Fibroblast of skin of left quadriceps (primary cell): ENCODE measurements around the gene TSHZ1.
A peak's percentile ranks its signal among the peaks of the same experiment; 100 is the strongest.

Experiments used
- DNase-seq, 2 experiments: peaks; one replicate each; pipeline ENCODE4 v3.0.0-alpha.2; 2013; ENCODE audit warnings: low read depth in 2 of 2

Gene TSHZ1

DNA sequence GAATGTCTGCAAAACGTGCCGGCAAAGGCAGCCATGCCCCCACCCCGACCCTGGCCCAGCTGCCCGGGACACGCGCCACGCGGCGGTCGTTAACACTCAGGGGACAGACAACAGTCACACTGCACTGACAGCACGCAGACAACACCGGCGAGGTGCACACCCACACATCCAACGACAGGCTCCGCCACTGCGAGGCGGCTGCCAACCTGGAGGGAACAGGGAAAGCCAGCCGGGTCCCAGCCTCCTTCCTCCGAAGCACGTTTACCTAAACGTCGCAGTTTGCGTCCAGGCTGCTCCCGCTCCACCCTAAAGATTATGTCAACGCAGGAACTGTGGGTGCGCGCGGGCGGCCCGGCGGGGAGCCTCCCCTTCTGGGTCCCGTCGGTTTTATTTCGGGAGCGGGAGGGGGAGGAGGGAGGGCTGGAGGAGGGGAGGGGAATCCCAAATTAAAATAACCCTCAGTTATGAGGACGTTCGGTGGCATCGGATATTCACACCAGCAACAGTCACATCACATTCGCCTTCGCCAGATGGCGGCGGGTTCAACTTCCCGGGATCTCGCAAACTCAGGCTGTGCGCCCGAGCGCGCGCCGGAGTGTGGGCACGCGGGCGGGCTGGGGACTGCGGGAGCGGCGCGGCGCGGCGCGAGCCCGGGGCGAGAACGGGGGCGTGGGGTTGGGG lies 2.3 kb upstream of the TSHZ1 start:
- DNase-seq = no peak

DNA sequence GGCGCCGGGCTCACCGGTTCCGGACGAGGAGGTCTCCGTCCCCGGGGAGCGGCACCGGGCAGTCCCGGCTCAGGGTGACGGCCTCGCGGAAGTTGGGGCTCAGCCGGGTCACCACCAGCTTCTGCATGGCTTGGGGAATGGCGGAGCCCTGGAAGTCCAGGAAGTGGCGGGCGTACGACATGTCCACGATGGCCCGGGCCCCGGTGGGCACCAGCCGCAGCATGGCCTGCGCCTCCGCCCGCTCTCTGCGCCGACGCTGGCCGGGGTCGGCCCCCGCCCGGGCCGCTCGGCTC lies 1.8 kb upstream of the TSHZ1 start:
- no peak for DNase-seq

- peak in 1 of 2 experiments; percentile 56 for DNase-seq
These were observed 1.3 kb upstream of the TSHZ1 start, which contains the start of gene PTGR3 for GRCh38 chr18:75209129-75209950. Gene PTGR3, minus strand, starts transcription at chr18:75209139. Its CDS starts 81 bp downstream, at chr18:75209058.

- no peak for DNase-seq
These were observed 692 bp upstream of the TSHZ1 start for GRCh38 chr18:75209951-75210258.

- DNase-seq = no peak
These were observed 515 bp downstream of the TSHZ1 start for GRCh38 chr18:75211002-75211621.

DNA sequence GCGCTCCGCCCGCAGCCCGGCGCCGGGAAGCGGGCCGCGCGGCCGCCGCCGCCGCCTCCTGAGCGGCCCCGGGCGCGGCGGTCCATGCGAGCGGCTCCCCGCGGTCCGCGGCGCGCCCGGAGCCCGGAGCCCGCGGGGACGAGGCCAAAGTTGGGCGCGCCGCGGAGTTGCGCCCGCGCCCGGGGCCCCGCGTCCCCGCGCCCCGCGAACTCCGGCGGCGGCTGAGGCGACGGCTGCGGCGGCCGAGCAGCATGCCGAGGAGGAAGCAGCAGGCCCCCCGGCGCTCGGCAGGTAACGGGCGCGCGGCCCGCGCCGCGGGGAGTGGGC lies 992 bp downstream of the TSHZ1 start:
- no peak for DNase-seq

DNA sequence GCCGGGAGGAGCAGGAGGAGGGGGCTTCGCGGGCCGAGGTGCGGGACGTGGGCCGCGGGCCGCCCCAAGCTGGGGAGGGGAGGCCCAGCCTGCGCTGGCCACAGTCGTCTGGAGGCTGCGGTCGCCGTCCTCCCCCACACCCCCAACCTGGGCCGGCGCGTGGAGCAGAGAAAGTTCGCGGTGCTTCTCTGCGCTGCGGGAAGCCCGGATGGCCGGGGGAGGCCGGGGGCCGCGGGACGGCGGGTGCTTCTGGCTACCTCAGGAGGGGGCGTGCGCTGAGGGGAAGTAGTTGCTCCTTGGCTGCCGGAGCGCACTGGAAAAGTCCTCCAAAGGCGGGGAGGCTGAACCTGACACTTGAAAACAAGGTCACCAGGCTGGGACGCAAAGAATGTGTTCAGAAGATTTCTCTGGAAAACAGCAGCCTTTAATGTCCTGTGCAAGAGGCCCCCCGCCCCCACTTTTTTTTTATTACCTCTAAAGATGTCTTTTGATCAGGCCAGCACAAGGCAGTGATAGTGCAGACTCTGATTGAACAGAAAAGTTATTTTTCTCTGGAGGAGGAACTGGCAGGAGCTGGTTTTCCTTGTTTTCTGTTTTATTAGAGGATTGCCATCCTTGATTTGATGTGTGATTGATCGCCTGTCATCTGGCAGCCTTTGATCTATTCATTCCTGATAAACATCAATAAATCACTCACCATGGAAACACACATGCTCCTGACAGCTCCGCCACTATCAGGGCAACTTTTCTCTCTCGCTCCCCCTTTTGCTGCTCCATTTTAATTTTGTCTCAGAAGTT lies 1.6 kb downstream of the TSHZ1 start:
- no peak for DNase-seq

- DNase-seq = no peak
These were observed 2.1 kb downstream of the TSHZ1 start for GRCh38 chr18:75212751-75213090.

DNA sequence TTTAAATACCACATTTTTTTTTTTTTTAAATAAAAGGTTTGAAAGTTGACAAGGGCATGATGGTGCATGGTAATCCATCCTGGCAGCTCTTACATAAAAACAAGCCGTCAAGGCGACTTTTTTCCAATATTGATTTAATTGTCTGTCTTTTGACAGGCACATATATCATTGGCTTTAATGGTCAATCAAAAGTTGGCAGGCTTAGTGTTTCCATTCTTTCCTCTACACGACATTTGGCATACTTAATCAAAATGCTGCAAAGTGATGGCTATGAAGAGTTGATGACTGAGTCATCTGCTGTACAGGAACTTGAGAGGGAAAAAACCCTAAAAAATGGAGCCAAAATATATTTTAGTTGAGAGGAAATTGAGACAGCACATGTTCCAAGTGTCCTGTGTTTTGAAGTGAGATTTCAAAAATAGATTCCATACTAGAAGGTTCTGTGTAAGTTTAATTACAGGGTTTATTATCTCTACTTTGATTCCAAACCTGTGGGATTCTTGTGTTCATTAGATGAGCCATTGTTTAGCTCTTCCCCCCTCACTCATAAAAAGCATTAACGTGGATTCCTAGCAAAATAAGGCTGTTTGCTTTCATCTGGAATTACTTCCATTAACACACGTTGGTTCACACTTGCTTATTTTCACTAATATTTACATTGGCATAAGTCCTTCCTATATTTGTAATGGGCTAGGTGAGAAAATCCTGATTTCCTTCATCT lies 3.2 kb downstream of the TSHZ1 start:
- DNase-seq = peak in 1 of 2 experiments; percentile 39

DNA sequence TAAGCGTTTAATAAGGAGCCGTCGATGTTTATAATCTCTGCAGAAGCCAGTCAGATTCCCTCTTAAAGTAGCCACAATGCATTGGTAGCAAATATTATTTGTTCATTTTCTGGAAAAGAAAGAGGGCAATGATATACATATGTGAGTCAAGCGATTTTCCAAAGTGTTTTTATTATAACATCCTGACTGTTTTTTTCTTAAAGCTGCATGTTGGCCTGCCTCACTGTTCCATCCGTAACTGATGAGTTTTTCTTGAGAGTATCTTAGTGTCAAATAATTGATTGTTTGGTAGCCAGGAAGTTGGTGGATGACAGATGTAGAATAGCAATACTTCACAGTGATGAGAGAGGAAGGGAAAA lies 3.7 kb downstream of the TSHZ1 start:
- DNase-seq = no peak

GRCh38 chr18:75214766-75215510 lies 4.3 kb downstream of the TSHZ1 start:
- no peak for DNase-seq

- DNase-seq = no peak
These were observed 5.1 kb downstream of the TSHZ1 start for GRCh38 chr18:75215663-75216062.

DNA sequence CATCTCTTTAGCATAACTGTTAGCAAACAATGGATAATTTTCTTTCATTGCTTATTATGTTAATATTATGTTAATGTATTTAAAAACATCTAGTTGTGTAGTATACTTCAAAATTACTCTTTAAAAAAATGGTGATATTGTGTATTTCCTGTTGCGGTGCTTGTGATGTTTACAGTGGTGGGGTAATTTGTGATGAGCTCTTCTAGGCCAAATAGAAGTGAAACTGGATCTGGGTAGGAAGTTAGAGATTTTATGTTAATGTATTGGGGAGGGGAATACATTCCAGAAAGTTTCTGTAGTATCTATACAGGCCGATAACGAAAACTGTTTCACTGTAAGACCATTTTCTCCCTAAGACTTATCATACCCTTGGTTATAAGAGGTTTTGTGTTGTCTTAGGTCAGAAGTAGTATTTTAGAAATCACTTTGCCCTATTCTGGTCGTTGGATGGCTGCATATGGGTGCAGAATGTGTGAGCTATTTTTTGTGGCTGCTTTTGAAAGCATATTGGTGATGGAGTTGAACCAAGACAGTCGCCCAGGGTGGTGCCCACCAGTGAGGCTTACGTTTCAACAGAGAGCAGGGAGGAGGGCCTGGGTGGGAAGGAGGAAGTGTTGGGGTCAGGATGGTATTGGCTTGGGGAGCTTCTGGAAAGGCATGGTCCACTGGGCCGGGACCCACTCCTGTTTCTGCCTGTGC lies 5.8 kb downstream of the TSHZ1 start:
- no peak for DNase-seq

GRCh38 chr18:75216911-75217689 lies 6.5 kb downstream of the TSHZ1 start:
- no peak for DNase-seq

DNA sequence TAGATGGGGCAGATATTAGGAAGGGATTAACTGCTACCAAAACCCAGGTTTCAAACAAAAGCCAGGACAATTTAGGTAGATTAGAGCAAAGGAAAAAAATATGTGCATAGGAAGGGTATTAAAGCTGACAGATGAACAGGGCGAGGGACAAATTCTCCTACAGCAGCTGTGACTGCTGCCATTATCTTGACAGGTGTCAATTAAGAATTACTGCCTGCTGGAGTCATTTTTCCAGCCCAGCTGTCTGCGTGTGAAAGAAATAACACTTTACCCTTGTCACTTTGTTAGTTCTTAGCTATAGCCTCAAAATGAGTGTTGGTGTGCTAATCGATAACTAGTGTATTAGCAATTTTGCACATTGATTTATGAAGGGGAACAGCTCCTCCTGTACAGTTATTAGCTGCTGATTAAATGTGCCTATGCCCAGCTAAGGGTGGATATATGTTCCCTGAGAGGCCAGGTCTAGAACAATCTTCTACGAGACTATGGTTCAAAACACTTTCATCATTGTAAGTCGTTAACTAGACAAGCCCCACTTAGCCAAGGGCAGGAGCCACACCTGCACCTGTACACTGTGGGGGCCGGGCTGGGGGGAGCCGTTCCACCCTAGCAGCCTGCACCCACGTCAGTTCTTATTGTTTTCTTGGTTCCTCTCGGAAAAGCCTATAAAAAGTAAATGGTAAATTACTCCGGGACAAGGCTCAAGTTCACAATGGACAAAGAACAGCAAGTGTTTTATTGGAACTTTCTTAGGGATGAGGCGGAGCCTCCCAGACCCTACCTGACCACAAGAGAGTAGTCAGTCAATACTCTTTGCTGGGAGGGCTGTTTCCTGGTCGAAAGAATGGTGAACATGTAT lies 7.7 kb downstream of the TSHZ1 start:
- no peak for DNase-seq

DNA sequence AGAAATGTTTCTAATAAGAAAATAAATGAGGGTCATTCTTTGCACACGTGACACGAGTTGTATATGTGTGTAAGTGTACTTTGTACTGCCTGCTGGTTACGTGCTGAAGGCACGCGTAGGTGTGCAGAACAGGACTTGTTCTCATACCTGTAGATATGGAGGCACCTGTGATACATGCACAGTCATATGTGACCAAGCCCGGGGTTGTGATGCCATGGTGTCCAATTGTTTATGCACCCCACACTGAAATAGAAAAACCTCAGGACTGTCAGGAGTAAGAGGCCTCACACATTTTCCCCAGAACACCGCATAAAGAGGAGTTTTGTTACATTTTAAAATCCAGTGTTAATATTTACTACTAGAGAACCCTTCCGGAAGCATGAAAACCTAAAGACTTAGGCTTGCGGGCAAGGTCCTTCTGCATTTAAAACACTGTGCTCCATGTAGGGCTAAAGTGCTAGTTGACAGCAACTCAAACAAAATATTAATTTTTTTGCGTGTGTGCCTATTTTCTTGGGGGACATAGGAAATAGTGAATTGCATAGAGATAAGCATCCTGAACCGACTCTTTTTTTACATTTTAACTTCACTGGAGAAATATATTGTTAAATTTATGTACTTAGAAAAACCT lies 9.3 kb downstream of the TSHZ1 start:
- no peak for DNase-seq

DNA sequence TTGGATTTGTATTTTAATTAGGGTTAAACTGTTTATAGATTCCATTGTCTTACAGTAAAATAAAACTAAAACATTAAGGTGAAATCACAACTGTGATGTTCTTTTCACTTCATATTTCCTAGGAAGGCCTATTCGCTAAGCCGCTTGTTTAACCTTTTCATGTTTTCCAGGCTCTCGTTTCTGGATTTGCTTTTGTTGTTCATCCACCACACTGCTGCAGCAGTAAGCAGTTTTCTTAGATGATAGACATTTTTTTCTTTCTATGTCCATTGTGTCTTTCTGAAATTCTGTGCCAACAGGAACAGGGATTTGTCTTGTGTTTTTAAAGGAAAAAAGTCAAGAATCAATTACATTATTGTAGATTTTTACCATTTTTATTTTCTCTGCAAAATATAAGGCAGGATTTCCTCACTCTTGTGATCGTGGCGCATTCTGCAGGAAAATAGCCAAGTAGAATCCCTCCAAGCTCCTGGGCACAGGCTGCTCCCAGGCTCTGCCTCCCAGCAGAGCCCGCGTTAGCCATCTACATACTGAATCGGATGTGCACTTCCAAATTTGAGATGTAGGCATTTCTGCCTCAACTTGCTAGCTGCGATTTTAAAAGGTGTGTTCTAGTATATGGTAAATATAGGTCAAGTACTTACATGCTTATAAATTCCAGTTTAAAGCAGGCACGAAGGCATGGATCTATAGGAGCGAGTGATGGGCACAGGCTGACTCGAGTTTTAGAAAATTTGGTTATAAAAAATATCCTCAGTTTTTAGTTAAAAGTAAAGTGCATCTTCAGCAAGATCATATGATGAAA lies 10.2 kb downstream of the TSHZ1 start:
- DNase-seq = no peak

DNA sequence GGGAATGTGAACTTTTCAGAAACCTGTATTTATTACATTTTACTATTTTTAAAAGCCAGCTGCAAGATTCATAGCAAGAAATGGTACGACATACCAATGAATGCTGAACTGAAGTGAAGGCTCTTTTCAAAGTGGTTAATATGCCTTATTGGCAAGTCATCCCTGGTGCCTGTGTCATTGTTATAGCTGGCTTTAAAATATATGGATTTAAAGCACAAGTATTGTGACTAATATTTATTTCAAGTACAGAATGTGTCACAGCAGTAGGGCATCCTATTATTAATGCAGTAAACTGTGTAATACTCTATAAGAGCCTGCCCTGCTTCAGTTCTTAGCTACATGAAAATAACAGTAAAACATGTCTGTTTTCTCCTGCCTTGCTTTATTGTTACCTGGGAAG lies 10.8 kb downstream of the TSHZ1 start:
- DNase-seq = no peak
